NCI-H2196 treated with DMSO at 0.1 percent for 48 hours (cell line): ENCODE data around the gene OVOL2.
A peak's percentile ranks its signal among the peaks of the same experiment; 100 is the strongest.
"Not testable (repeated sequence)": the region's sequence is repeated elsewhere in the genome, so short reads cannot be mapped to it uniquely, and the experiment has no call there.

Experiments used
- DNase-seq: peaks from one replicate; lab custom pipeline; 2025; ENCODE audit not compliant: unreplicated experiment; lab: John Stamatoyannopoulos, UW

Gene OVOL2

GRCh38 chr20:18057101-18057993, at the start of gene OVOL2:
Gene OVOL2, minus strand, starts transcription at chr20:18057916. Its CDS starts 282 bp downstream, at chr20:18057634.
- DNase-seq, result peak; percentile 54

- DNase-seq, result no peak
Measured at GRCh38 chr20:18103497-18103896, 45.8 kb upstream of the OVOL2 start.

GRCh38 chr20:18101125-18101810, 43.6 kb upstream of the OVOL2 start:
- DNase-seq, result no peak

- DNase-seq, result not testable (repeated sequence)
Measured at GRCh38 chr20:18100569-18100968, 42.9 kb upstream of the OVOL2 start.

GRCh38 chr20:18094191-18094590, 36.5 kb upstream of the OVOL2 start:
- no peak for DNase-seq

- DNase-seq, result no peak
Measured at GRCh38 chr20:18093388-18093787, 35.7 kb upstream of the OVOL2 start.

- DNase-seq, result no peak
Measured at GRCh38 chr20:18092890-18093289, 35.2 kb upstream of the OVOL2 start.

GRCh38 chr20:18091623-18092022, 33.9 kb upstream of the OVOL2 start:
- no peak for DNase-seq

- no peak for DNase-seq
Measured at GRCh38 chr20:18090477-18090876, 32.8 kb upstream of the OVOL2 start.

- DNase-seq, result no peak
Measured at GRCh38 chr20:18090044-18090443, 32.3 kb upstream of the OVOL2 start.

- not testable (repeated sequence) for DNase-seq
Measured at GRCh38 chr20:18088841-18089240, 31.1 kb upstream of the OVOL2 start.

GRCh38 chr20:18088298-18088697, 30.6 kb upstream of the OVOL2 start:
- DNase-seq, result not testable (repeated sequence)

GRCh38 chr20:18087054-18087453, 29.3 kb upstream of the OVOL2 start:
- DNase-seq, result no peak

- DNase-seq, result not testable (repeated sequence)
Measured at GRCh38 chr20:18080836-18081235, 23.1 kb upstream of the OVOL2 start.

GRCh38 chr20:18079756-18080353, 22.1 kb upstream of the OVOL2 start:
- no peak for DNase-seq

GRCh38 chr20:18077157-18077556, 19.4 kb upstream of the OVOL2 start:
- no peak for DNase-seq

GRCh38 chr20:18072532-18072931, 14.8 kb upstream of the OVOL2 start:
- no peak for DNase-seq

- DNase-seq, result no peak
Measured at GRCh38 chr20:18066421-18067333, 9.0 kb upstream of the OVOL2 start.

- DNase-seq, result no peak
Measured at GRCh38 chr20:18063676-18064075, 6.0 kb upstream of the OVOL2 start.

GRCh38 chr20:18059603-18060002, 1.9 kb upstream of the OVOL2 start:
- DNase-seq, result no peak
